ENCODE data around the gene BLM.
"Not testable (repeated sequence)": the region's sequence is repeated elsewhere in the genome, so short reads cannot be mapped to it uniquely, and the experiment has no call there.

Gene BLM

DNA sequence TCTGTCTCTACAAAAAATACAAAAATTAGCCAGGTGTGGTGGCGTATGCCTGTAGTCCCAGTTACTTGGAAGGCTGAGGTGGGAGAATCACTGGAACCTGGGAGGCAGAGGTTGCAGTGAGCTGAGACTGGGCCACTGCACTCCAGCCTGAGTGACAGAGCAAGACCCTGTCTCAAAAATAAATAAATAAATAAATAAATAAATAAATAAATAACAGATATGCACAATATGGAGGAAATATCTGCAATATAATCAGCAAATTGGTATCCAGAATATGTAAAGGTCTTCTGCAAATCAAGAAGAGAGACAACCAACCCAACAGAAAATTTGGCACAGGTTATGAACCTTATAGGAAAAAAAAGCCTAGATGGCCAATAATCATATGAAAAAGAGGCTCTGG lies 132.3 kb downstream of the BLM start:
- DNase-seq (ENCODE audit: low read depth in 2 of 2): not testable (repeated sequence)

DNA sequence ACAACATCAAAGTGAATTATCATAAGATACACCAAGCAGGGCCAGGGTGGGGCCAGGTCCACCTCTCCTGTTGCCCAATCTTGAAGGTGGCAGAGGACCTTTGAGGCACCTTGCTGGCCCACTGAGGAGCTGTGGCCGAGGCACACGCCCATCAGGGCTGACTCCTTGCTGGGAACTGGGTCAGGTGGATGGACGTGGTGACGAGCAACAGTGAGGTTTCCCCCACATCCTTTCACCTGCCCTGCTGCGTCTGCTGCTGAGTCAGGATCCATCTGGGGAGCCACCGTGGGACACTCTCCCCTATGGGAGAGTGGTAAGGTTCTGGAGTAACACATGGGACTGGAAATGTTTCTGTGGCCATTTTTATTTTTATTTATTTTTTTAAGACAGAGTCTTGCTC lies 134.0 kb downstream of the BLM start:
- DNase-seq (ENCODE audit: low read depth in 2 of 2): no peak

DNA sequence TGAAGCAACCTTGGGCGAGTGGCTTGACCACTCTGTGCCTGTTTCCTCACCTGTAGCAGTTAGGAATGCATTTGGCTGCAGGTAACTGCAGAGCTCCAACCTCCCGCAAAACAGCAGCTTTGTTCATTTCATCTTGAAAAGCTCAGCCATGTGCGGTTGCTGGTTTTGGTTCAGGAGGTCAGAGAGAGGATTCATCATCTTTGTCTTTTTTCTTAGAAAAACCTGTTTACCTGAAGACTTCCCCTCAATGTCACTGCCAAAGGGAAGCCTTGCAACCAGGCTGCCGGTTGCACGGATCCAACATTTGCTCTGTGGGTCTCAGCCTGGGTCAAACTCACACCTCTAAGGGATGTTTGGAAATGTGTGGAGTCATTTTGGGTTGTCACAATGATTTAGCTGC lies 134.8 kb downstream of the BLM start:
- no peak for DNase-seq (ENCODE audit: low read depth in 2 of 2)

DNA sequence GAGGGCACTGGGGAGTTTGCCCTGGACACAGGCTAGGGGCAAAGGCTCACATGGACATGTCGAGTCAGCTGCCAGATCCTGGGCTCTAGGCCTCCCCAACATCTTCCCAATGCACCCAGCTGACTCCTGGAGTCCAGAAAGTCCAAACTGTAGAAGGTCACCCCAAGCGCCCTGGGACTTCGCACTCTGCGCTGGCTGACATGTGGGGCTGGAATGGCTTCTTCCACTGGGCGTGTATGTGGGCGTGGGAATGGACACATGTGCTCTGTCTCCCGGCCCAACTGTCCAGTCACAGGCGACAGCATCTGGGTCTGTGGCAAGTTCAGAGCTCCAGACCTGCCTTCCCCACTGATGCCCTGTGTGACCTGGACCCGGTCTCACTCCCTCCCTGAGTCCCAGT lies 138.0 kb downstream of the BLM start:
- no peak for DNase-seq (ENCODE audit: low read depth in 2 of 2)

DNA sequence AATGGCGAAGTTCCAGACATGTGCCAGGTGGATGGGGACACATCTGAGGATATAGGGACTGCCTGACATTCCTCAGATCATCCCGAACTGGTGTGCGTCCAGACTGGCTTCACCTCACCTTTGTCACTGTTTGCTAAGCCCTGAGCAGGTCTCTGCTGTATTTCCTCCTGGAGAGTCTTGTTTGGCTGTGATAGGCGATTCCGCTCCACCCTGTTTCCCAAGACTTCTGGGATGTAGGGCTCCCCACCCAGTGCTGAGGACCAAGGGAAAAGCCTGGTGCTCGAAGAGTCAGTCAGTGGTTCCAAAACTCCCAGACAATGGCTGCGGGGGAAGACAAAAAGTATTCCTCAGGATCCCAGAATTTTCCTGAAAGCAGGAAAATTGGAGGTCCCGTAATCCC lies 140.2 kb downstream of the BLM start:
- no peak for DNase-seq (ENCODE audit: low read depth in 2 of 2)

DNA sequence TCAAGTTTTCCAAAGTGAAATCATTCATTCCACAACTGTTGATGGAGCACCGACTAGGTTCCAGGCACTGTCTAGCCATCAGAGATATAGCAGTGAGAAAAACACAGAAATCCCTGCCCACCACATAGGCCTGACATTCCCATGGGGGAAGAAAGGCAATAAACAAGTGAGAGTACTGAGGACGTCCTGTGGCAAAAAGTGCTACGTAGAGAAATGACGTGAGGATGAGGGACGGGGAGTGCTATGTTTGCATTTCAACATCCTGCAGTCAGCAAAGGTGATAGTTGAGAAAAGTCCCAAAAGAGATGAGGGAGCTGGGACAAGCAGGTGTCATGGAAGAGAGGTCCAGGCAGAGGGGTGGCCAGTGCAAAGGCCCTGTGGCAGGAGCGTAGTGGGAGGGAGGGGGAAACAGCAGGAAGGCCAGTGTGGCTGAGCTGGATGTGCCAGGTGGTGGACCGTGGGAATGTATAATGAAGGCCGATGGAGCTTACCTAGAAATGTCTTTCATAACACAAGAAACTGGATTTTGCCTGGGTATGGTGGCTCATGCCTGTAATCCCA lies 140.8 kb downstream of the BLM start:
- no peak for DNase-seq (ENCODE audit: low read depth in 2 of 2)

DNA sequence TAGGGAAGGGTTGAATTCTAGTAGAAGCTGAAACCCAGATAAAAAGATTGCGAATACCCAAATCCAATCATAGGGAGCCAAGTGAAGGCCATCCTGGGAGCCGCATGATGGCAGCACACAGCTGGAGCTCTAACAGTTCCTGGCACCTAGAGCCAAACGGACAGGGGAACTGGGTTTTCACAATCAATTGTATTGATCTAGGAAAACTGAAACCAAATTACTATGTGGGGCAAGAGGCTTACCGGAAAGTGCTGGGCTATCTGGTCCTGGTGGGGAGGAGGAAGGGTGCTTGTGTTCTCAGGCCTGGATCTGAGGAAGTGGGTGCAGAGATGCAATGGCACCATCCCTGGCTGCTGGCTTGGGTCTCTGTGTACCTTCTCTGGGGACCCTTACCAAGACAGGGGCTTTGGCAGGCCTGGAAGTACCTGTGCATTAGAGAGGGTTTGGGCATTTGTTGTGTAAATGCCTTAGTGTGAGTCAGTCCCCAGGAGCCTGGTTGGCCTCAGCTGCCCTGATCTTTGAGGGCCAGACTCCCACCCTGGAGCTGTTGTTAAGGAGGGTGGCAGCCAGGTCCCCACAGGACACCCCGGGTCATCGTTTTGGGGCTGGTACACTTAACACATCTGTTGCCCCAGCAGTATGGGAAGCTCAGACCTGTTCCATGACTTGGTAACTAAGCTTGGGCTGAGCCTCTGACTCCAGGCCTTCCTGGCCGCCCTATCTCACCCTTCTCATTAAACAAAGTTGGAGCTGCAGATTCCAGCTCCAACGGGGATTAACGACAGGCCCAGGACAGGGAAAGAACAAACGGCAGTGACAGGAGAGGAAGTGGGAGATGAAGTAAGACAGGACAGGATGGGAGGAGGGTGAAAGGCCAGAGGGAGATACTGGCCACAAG lies 142.3 kb downstream of the BLM start:
- DNase-seq (ENCODE audit: low read depth in 2 of 2): no peak

DNA sequence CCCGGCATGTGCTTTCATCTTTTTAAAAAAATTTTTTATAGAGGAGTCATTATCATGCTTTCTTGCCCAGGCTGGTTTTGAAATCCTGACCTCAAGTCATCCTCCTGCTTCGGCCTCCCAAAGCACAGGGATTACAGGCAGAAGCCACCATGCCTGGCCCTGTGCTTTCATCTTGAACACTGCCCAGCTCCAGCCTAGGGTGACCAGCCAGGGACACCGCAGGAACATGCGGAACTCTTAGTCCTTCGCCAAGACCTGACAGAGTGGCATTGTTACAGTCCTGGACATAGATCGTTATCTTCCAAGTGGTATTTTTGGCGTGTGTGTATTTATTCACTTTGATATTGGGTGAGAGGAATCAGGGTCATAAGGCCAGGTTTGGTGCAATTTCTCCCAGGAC lies 143.3 kb downstream of the BLM start:
- DNase-seq (ENCODE audit: low read depth in 2 of 2): no peak

DNA sequence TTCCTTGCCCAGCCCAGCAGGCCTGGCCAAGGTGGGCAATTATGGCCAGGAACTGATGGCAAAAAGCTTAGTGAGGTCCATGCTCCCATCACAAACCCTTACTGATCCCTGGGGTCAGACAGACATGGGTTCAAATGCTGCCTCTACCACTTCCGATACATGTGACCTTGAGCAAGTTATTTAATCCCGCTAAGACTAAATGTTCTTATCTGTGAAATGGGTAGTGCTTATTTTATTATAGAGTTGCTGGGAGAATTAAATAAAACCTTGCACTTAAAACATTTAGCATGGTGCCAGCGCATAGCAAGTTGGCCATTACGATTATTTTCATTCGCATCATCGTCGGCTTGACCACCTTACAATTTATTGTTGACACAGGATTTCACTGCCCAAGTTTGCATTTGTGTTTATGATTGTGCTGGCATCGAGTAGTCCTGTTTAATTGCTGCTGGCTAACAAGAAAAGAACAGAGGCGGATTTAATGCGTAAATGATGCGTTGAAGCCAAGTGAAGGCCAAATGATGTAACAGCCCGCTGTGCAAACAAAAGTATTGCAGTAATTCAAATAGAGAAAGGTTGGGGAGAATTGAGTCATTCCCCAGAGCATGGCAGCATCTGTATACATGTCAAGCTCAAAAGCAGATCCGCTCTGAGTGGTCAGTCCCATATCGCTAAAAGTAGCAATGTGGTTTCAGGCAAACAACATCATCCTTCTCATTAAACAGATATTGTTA lies 144.0 kb downstream of the BLM start:
- DNase-seq (ENCODE audit: low read depth in 2 of 2): no peak

DNA sequence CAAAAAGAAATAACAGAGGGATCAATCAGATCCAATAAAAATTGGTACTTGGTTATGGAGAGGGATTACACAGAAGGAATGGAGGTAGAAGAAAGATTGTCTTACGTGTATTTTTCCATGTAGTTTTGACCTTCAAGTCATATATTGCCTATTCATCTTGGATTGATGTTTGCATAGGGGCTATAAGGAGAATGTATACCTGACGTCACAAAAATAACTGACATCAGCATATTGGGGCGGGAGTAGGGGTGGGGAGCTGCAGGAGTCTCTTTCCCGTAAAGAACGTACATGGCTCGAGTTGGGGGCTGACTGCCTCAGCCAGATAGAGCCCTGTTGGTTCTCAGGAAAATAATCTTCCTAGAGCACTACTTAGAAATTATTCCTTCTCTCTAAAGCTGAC lies 145.3 kb downstream of the BLM start:
- no peak for DNase-seq (ENCODE audit: low read depth in 2 of 2)

DNA sequence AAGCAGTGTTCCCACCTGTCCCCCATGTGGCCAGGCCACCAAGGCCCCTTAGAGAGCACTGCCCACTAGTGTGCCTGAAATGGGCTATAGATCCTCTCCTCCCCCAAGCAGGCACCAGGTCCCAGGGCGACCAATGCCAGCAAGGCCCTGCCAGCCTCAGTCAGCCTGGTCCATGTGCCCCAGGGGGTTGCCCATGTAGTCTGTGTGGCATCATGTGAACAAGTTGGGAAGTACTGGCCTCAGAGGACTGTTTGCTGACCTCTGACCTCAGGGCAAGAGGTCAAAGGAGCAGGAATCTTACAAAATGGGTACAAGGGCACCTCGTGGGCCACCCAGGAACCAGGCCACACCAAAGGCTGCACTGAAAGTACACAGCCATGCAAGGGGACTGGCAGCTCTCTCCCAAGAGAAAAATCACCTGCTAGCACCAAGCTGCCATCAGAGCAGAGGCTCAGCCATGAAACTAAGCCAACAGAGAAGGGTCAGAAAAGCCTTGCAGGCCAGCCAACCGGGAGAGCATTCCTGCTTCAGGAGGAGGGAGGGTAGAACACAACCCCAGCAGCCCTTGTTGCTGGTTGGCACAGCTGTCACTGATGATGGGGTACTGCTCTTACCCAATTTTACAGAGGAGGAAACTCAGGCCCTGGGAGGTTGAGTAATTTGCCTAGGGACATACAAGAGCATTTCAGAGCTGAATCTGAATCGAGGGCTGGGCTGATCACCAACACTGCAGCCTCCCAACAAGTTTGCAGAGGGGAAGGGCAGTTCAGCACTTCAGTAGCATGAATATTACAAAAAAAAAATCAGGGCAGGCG lies 146.0 kb downstream of the BLM start:
- no peak for DNase-seq (ENCODE audit: low read depth in 2 of 2)

DNA sequence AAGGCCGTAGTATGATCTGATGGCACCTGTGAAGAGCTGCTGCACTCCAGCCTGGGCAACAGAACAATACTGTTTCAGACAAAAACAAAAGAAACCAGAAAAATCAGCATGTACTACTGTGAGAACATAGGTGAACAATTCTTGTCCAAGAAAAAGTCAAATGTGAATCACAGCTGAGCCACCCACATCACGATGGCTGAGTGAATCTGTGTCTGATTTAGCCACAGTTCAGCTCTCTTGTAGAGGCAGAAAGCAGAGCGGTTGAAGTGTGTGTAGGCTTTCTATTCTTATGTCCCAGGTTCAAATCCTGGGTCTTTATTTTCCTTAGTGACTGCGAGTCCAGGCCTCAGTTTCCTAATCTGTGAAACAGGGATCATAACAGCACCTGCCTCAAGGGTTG lies 146.8 kb downstream of the BLM start:
- DNase-seq (ENCODE audit: low read depth in 2 of 2): no peak

DNA sequence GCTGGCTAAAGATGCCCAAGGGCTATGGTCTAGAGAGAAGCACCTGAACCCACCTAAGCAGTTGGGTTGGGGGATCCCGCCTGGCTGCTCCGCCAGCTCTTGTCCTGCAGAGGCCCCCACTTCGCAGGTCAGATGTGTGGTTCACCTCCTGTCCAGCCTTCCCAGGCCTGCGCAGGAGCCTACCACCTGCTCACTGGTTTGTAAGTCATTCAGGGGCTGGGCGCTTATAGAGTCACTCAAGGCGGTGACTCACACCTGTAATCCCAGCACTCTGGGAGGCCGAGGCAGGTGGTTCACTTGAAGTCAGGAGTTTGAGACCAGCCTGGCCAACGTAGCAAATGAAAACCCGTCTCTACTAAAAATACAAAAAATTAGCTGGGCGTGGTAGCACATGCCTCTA lies 147.4 kb downstream of the BLM start:
- DNase-seq (ENCODE audit: low read depth in 2 of 2): no peak

DNA sequence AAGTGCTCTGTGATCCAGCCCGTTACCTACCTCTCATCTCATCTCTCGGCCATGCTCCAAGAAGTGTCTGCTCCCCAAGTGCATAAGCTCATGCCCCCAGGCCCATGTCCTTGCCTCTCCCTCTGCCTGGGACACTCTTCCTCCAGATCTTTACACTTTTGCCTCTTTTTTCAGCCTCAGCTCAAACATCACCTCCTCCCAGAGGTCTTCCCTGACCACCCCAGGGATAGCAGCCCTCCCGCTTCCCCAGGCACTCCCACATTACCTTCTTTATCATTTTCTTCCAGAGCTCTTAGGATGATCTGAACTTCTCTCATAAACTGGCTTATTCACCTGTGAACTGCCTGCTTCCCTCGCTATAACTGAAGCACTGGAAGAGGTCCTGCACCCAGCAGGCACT lies 148.6 kb downstream of the BLM start:
- no peak for DNase-seq (ENCODE audit: low read depth in 2 of 2)
